Left ventricle myocardium inferior (tissue), 1 donor: Measurements from ENCODE around the gene MCC. TPM values are rescaled to one million over a fixed set of nuclear protein-coding genes. Genes with fewer than 3 reads are reported as not detected.
A peak's percentile ranks its signal among the peaks of the same experiment; 100 is the strongest.

Experiments used
- DNase-seq: peaks from one replicate; pipeline ENCODE4 v3.0.0-alpha.2; 2020
- H3K27ac ChIP-seq: fragments of 200-600 bp; replicated peaks from 2 replicates; pipeline ENCODE4 v1.8.0; 2021
- H3K27me3 ChIP-seq: fragments of 200-600 bp; 2 replicates; pipeline ENCODE4 v1.8.0; 2021; ENCODE audit warnings: low read depth
- H3K36me3 ChIP-seq: fragments of 200-600 bp; 2 replicates; pipeline ENCODE4 v1.8.0; 2021
- H3K4me1 ChIP-seq: fragments of 200-600 bp; 2 replicates; pipeline ENCODE4 v1.8.0; 2021
- H3K4me3 ChIP-seq: fragments of 200-600 bp; 2 replicates; pipeline ENCODE4 v1.8.0; 2021; ENCODE audit warnings: mild to moderate bottlenecking, moderate library complexity
- H3K9me3 ChIP-seq: fragments of 200-600 bp; replicated peaks from 2 replicates; pipeline ENCODE4 v1.8.0; 2021
- CTCF ChIP-seq: fragments of 200-600 bp; IDR thresholded peaks from 2 replicates; pipeline ENCODE4 v1.8.0; 2021; ENCODE audit warnings: antibody characterized with exemption, mild to moderate bottlenecking, borderline replicate concordance
- intact Hi-C: fragments of 100-400 bp; cut with micrococcal nuclease; formaldehyde crosslinking; loops from one replicate; pipeline ENCODE4 v1.11.0; 2022
- total RNA-seq: library from RNA; stranded (reverse); fragmentation: NEBNext Ultra II Directional; extraction: Animal tissue kit (Norgen Biotek cat#: 25700); gene quantifications from one replicate; pipeline ENCODE4 v1.2.1, GENCODE V29; 2021
- donor health status: DM: no; HTN: yes; CAD: no; lungs with severe emphysema.

Gene MCC
- total RNA-seq, 1 donor from 2014 or later, result 31.6 TPM

GRCh38 chr5:113373426-113373825 lies 114.8 kb downstream of the MCC start:
- no peaks in the 10 kb centered on the region for H3K36me3 ChIP-seq
- H3K4me3 ChIP-seq, result no peak overlapping the region
- H3K27me3 ChIP-seq, result no peaks in the 10 kb centered on the region
- TF ChIP-seq CTCF, result no peak
- intact Hi-C loops, result loop anchor here (10.0 kb wide), 1 partner anchor 231 kb away; no protein-coding TSS in a partner anchor
- no peaks in the 10 kb centered on the region for H3K9me3 ChIP-seq
- H3K4me1 ChIP-seq, result peaks cover 16% of the 10 kb centered on the region
- H3K27ac ChIP-seq, result no peak overlapping the region
- DNase-seq, result no peak

- no peak for TF ChIP-seq CTCF
- intact Hi-C loops, result loop anchor here (10.0 kb wide), 1 partner anchor 233 kb away; no protein-coding TSS in a partner anchor
- no peak for DNase-seq
- H3K27ac ChIP-seq, result peak overlapping the region; percentile 21
- H3K27me3 ChIP-seq, result no peaks in the 10 kb centered on the region
- peaks cover 15% of the 10 kb centered on the region for H3K4me1 ChIP-seq
- no peaks in the 10 kb centered on the region for H3K9me3 ChIP-seq
- no peaks in the 10 kb centered on the region for H3K36me3 ChIP-seq
- no peak overlapping the region for H3K4me3 ChIP-seq
Measured at GRCh38 chr5:113371721-113372196, 116.5 kb downstream of the MCC start.

GRCh38 chr5:113367586-113367985 lies 120.7 kb downstream of the MCC start:
- H3K27ac ChIP-seq, result no peak overlapping the region

GRCh38 chr5:113364466-113364865 lies 123.8 kb downstream of the MCC start:
- H3K36me3 ChIP-seq, result no peaks in the 10 kb centered on the region
- H3K4me3 ChIP-seq, result no peak overlapping the region
- DNase-seq, result no peak
- no peaks in the 10 kb centered on the region for H3K27me3 ChIP-seq
- intact Hi-C loops, result no loop called here
- no peak for TF ChIP-seq CTCF
- H3K9me3 ChIP-seq, result peaks cover 17% of the 10 kb centered on the region
- H3K4me1 ChIP-seq, result no peaks in the 10 kb centered on the region
- no peak overlapping the region for H3K27ac ChIP-seq

More at GRCh38 chr5:113367586-113367985, 120.7 kb downstream of the MCC start:
- intact Hi-C loops, result no loop called here
- Histone ChIP-seq H3K27me3 (no peaks in the 10 kb centered on the region), H3K4me3 (no peak overlapping the region), H3K36me3 (no peaks in the 10 kb centered on the region), H3K9me3 (peaks cover 17% of the 10 kb centered on the region), H3K4me1 (peaks cover 15% of the 10 kb centered on the region)
- TF ChIP-seq CTCF, result no peak
- DNase-seq, result no peak

GRCh38 chr5:113361701-113362100 lies 126.6 kb downstream of the MCC start:
- peaks cover 9% of the 10 kb centered on the region for H3K4me1 ChIP-seq
- intact Hi-C loops, result no loop called here

More at GRCh38 chr5:113361701-113362100, 126.6 kb downstream of the MCC start:
- H3K27ac ChIP-seq, result no peak overlapping the region
- no peaks in the 10 kb centered on the region for H3K36me3 ChIP-seq
- H3K9me3 ChIP-seq, result peaks cover 17% of the 10 kb centered on the region
- no peaks in the 10 kb centered on the region for H3K27me3 ChIP-seq
- no peak overlapping the region for H3K4me3 ChIP-seq
- TF ChIP-seq CTCF, result no peak
- DNase-seq, result no peak
